HG02642 (cell line): ENCODE measurements around the gene INPP5A.

Experiments
- ATAC-seq: cut with Tn5 transposase; IDR thresholded peaks from one replicate; pipeline ENCODE4 v1.9.1; 2021; ENCODE audit warnings: mild to moderate bottlenecking; ENCODE audit not compliant: unreplicated experiment, poor library complexity

The INPP5A gene

DNA sequence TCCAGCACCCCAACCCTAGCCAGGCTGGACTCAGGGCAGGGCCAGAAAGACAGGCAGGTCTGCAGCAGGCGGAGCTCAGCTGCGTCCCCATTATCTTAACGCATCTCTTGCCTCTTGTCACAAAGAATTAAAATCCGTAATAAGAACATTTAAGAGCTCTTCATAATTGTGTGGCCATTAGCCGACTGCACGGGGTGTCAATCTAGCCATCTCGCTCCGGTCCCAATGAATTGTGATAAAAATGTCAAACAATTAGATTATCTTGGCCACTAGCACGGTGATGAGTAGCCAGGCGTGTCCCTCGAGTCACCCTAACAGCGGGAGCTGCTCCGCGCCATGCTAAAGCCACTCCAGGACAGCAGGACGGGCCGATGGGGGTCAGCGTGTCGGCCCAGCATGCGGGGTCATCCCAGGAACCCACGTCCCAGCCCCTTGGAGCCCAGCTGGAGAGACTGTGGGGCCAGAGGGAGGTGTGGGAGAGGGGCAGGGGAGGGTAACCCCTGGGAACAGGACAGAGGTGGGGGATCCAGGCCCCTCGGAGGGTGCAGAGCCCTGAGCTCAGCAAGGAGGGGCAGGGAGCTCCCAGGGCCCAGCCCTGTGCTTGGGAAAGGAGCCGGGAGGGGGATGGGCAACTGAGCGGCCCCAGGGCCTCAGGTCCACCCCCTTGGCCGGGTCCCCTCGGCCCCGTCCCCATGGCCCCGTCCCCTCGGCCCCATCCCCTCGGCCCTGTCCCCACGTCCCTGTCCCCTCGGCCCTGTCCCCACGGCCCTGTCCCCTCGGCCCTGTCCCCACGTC, 266.0 kb downstream of the INPP5A start:
- ATAC-seq, result no peak

DNA sequence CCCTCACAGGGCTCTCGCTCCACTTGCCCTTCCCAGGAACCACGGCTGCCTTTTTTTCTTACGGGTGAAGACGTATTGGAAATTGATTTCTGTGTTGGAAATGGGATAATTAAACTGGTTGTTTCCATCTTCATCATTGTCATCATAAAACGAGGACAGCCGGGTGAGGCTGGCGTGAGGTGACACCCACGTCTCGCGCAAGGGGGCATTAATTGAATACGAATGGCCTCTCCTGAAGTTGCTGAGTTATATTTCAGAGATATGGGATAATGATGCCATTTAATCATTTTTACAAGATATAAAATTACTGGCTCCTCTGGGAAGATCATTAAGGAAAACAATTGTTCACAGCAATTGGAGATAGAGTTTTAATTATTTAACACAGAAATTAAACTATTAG, 266.7 kb downstream of the INPP5A start:
- ATAC-seq, result no peak

DNA sequence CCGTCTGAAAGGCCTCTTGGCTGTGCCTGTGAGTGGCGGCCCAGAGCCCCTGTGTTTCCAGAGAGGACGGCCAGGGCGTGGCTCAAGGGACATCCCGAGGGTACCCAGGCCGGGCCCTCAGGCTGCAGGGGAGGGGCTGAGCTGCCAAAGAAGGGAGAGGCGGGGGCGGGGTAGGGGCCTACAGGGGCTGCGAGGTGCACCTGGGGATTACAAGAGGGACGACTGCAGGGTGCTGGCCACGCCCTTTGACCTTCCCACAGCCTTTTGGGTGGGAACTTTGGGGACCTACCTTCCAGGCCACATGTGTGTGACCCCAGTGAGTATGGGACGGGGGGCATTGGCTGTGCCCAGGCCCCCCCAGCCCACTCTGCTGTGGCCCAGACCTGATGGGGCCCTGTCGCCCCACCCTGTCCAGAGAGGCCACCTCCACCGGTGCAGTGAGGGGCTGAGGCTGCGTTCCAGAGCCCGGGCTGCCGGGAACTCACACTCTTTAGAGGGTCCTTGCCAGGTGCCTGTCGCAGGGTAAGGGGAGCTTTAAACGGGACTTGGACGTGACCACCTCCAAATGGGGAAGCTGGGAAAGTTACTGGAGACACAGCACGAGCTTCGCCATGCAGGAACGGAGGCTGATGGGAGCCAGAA, 267.3 kb downstream of the INPP5A start:
- no peak for ATAC-seq

DNA sequence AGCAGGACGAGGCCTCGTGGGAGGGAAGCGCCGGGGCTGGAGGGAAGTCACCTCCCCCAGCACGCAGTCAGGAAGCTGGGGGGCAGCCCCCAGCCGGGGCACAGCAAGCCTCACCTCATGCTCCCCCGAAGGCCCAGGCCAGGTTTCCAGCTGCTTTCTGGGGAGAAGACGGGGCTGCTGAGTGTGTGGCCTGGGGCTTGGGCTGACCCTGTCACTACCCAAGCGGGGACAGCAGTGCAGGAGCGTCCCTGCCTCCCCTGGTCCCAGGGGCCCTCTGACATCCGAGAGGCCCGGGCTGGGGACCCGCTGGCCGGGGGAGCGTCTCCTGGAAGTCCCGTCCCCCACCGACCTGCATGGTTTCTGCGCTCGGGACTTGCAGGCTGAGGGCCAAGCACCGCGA, 268.0 kb downstream of the INPP5A start:
- no peak for ATAC-seq

DNA sequence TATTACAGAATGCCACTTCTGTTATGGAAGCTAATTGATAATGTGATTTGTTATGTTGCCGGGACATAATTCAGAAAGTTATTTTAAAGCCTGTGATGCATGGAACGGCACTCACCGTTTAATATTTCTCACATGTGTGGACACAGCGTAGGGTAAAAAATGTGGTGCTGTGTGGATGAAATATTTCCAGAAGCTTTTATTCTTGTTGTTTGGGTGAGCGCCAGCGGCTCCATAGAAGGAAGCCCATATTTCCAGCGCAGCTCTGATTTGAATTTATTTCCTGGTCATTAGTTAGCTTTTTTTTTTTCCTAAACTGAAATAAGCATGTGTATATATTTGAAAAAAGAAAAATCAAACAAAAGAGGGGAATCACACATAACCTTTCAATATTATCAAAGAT, 268.5 kb downstream of the INPP5A start:
- ATAC-seq, result no peak

DNA sequence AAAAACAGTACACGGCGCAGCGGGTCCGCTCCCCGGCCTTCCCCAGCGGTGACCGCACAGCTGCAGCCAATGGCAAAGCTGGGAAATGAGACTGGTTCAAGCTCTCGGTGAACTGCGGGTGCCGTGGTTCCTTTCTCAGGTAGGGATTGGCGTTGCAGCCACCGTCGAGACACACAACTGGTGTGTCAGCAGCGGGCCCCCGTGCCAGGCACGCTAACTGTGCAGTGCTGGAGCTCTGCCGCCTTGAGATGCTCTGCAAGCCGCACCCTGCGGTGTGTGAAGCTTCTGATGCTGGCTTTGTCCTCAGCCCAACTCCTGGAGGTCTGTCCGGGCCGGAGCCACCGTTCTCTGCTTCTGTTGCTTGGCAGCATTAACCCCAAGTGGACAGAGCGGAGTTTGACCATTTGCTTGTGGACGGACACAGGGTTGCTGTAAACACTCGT, 269.0 kb downstream of the INPP5A start:
- no peak for ATAC-seq

DNA sequence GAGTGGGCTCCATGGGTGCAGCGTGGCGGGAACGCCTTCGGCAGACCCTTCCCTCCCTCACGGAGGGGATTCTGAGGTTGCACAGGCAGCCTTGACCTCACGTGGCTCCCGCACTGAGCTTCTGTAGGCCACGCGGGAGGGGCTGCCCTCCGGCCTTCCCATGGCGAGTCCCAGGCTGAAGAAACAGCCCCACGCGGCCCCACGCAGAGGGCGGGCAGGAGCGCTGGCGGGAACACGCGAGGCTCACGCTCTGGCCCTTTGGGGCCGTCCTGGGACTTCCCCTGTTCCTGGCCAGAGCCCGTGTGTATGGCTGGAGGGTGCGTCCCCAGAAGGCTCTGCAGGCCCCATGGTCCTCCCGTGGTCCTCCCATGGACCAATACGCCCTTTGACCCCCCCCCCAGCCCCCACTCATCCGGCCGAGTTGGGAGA, 270.0 kb downstream of the INPP5A start:
- no peak for ATAC-seq

DNA sequence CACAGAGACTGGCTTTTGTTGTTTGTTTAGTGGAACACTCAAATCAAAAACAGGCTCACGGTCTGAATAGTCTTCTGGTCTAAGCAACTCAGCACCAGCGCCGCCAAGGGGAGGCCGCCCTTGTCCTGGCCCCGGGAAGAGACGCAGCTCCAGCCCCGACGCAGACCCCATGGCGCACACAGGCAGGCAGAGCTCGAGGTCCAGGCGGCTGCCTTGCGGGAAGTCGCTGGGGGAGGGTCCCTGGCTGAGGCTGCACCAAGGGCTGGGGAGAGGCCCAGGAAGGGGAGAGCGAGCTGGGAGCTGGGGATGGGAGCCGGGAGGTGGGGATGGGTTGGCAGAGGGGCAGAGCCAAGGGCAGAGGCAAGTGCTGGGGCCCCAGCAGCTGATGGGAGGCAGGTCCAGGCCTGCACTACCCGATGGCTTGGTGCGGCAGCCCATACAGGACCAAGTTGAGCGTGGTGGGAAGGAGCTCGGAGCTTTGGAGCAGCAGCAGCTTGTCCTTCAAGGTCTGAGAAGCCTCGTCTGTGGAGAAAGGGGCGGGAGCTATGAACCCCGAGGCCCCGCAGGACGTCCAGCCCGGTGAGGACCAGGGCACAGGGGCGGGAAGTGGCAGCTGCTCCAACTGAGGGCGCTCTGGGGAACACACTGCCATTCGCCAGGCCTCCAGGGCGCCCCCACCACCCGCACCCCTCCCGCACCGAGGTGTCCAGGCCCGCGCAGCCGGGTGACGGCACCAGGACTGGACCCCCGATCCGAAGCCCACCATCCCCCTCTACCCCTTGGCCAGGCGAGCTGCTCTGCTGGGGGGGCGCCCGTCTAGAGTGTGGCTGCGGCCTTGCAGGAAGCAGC, 271.0 kb downstream of the INPP5A start:
- no peak for ATAC-seq

DNA sequence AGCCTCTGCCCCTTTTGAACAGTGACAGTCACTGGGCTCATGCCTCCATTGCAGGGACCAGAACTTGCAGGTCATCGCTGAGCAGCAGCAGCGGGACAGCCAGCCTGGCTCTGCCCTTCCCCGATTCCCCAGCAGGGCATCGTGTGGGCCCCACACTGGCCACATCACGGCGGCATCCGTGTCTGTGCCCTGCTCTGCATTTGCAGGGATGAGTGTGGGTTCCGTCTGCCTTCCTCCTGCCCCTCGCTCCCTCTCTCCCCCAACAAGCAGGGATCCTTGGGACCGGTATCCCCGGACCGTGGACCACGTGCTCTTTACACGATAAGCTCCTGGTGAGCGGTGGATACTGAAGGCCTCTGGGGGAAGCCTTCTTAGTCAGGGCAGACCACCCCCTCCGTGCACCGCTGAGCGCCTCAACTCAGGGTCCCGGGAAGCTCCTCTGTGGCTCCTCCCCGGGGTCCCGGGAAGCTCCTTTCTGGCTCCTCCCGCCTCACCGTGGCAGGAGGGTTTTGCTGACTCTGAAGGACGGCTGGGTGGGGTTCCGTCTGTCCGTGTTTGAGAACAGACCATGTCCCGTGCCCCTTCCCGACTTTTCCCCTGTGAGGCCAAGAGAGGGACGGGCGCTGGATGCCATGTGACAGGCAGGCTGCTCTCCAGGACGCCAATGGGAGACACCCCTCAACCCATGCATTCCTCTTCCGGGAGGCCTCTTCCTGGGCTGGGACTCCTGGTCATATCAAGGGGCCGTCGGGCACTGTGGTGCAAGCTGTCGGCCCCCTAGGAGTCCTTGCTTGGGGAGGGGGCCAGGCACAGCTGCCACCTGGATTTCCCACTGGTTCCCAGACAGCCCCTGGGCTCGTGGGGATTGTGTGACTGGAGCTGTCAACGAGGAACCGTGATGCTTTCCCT, 271.9 kb downstream of the INPP5A start:
- no peak for ATAC-seq

DNA sequence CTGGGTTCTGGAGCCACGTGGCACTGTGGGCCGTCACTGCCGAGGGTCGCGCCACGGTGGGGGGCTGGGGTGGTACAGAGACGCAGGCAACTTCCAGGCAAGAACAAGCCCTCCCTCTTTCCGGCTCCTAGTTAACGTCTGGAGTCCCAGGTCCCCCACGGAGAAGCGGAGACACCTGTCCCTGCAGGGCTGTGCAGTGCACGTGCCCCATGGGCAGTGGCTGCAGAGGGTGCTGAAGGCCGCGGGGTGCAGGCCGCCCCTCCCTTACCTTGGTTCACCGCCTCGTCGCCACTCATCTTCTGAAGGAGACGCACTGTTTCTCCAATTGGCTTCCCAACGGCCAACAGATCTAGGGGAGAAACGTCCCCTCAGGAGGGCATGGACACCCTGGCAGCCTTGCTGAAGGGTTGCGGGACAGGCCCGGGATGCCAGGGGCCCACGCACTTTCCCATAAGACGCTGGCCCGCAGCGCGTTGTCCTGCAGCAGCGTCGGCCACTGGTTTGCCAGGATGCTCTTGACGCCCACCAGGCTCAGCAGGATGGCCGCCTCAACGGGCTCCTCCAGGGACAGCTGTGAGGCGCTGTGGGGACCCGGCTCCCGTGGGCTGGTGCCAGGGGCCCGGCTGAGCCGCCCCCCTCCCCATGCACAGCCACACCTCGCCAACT, 272.7 kb downstream of the INPP5A start:
- no peak for ATAC-seq

DNA sequence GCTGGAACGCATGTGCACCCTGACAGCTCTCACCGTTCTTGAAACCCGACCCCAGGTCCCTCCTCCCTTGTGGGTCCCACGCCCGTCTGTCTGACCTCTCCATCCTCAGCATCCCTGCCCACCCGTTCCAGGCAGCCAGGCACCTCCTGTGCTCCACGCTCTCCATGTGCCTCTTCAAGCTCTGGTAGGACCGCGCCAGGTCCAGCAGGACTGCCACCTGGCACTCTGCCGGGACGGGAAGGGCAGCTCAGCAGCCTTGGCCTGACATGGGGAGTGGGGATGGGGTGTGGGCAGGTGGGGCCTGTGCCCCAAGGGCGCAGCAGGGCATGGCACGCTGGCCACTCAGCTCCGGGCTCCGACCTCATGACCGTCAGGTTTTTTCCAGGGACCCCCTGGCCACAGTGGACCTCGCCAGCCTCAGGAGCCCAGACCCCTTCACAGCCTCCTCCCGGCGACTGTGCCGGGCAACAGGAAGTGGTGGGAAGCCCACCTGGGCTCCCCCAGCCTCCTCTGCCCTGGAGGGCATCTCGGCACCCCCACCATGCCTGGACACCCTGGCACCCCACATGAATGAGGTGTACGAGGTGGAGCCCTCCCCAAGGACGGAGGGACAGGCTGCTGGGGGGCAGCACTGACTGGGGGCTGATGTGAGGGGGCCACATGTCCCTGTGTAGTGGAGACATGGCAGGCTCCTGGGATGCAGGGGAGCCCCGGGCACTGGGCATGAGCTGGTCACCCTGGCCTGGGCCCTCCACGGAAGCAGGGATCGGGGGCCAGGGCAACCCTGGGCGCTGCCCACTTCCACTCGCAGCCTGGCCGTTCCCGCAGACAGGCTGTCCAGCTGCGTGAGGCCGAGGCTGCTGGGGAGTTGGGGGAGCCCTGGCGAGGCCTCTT, 273.5 kb downstream of the INPP5A start:
- ATAC-seq, result no peak

DNA sequence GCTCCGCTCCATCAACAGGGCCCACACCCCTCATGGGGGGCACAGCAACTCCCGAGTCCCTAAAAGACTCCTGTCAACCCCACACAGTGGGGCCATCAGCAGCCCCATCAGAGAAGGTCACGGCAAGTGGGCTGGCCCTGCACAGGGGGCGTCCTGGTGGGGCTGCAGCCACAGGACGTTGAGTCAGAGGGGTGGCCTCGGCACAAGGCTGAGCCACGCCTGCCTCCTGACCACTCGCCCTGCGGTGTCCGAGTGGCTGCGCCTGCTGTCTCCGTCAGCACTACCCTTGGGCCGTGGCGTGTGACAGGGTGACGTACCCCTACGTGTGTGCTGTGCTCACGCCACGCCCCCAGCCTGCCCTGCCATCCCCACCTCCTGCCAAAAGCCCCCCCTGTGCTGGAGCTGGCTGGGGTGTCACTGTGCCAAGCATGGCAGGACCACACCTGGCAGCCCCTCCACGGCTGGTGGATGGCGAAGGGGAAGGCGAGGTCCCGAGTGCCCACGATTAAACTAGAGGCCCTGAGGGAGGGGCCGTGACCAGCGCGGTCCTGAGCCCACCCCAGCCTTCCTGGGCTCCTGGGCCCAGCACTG, 274.4 kb downstream of the INPP5A start:
- no peak for ATAC-seq

DNA sequence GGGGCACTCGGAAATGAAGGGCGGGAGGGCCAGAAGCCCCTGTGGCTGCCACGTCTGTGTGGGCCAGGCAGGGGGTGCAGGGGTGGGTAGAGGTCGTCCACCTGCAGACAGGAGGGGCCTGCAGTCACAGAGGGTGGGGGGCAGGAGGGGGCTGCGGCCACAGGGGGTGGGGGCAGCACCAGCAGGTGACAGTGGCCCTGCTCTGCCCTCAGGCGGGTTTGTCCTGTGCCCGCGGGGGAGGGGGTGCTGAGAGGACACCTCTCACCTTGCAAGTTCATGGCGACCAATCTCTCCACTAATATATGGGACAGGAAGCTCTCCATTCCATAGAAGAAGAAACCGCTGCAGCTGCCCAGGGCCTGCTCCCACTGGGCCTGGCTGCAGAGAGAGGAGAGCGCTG, 274.9 kb downstream of the INPP5A start:
- ATAC-seq, result no peak

DNA sequence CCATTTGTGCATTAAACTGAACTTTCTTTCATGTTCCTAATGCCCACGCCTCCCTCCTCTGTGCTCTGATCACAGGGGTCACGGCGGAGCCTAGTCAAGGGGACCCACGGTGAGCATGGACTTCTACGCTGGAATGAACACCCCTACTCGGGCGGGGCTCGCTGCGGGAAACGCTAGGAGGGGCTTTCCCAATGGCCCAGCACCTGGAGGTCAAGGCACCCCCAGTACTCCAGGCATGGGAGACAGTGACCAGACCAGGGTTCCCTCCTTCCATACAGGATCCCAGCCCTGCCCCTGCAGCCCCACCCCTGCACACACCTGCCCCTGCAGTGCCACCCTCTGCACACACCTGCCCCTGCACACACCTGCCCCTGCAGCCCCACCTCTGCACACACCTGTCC, 275.4 kb downstream of the INPP5A start:
- no peak for ATAC-seq

DNA sequence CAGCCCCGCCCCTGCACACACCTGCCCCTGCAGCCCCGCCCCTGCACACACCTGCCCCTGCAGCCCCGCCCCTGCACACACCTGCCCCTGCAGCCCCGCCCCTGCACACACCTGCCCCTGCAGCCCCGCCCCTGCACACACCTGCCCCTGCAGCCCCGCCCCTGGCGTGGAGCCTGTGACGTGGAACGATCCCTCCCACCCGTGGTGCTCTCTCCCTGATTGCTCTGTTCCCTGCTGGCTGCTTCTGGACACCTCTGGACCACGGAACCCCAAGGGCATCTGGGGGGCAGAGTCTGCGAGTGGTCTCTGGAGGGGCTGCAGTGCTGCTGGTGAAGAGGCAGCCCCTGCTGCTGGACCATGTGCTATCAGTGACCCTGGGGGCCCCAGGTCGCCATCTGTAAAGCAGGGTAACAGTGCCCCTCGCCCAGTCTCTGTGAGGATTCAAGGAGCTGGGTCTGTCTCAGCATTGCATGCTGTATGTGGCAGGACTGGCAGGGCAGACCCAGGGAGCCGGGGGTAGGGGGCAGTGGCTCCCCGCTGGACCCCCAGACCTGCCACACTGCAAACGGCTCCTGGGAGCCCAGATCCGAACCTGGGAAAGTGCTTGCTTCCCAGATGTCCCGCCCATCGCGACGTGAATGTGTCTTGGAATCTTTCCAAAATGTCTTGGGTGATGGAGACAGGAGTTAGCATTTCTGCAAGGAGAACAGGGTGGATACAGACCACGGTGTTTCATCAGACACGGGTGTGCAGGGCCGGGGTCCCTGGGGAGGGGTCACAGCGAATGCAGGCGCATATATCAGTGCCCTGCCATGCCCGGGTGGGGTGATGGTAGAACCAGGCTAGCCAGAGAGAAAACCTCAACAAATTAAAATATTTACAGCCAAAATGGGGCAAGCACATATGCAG, 276.2 kb downstream of the INPP5A start:
- no peak for ATAC-seq

DNA sequence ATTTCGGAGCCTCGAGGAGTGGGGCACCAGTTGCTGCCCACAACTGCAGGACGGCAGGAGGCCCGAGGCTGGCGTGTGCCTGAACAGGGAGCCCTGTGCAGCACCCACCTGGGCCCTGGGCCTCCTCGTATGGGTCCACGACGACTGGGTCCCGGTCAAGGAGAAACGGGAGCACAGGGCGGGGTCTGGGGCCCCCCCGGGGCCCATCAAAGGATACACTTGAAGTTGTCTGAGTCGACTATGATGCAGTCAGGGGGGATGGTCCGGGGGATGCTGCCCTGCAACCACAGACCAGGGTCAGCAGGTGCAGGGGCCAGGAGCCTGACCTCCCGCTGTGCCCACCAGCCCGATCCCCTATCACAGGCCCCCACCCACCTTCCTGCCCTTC, 276.9 kb downstream of the INPP5A start:
- no peak for ATAC-seq

DNA sequence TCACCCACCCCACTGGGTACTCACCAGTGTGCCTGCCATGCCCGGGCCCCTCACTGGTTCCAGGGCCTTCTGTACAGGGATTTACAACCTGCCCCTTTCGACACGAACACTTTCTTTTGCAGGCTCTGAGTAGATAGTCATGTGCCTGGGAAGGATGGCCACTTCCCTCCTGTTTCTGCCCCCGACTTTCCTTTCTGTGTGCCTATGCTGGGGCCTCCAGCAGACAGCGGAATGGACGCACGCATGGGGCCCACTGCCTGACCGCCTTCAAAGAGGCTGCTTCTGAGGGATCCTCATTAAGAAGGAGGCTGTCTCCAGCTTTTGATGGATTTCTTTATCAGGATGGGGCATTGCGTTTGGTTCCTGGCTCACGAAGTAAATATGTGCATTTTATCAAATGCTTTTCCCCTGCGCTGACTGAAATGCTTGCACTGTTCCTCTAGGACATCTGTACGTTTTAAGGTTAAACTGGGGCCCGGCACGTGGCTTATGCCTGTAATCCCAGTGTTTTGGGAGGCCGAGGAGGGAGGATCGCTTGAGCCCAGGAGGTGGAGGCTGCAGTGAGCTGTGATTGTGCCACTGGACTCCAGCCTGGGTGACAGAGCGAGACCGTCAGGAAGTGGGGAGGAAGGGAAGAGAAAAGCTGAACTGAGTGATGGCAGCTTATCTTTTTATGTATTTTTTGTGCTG, 277.7 kb downstream of the INPP5A start:
- ATAC-seq, result no peak
